Ascending aorta (tissue), 2 donors: ENCODE results near the gene AGPS. TPM values are rescaled to one million over a fixed set of nuclear protein-coding genes. Genes with fewer than 3 reads are reported as not detected.

ENCODE experiments used
- DNase-seq, 2 donors: peaks; one replicate each; pipeline ENCODE4 v3.0.0-alpha.2; 2019; ENCODE audit warnings: low spot score in 2 of 2
- H3K27ac ChIP-seq, 2 donors: fragments of 200-600 bp; sonication (generic); one replicate each; pipeline ENCODE4 v1.5.1; 2016 to 2017; ENCODE audit warnings: mild to moderate bottlenecking in 1 of 2
- H3K27me3 ChIP-seq: fragments of 200-600 bp; sonication (generic); one replicate; pipeline ENCODE4 v1.5.1; 2017
- H3K36me3 ChIP-seq, 2 donors: fragments of 200-600 bp; sonication (generic); one replicate each; pipeline ENCODE4 v1.5.1; 2016
- H3K4me1 ChIP-seq, 2 donors: fragments of 200-600 bp; sonication (generic); one replicate each; pipeline ENCODE4 v1.5.1; 2016 to 2017; ENCODE audit warnings: mild to moderate bottlenecking in 1 of 2
- H3K4me3 ChIP-seq, 2 donors: fragments of 200-600 bp; sonication (generic); one replicate each; pipeline ENCODE4 v1.5.1; 2016 to 2017; ENCODE audit warnings: mild to moderate bottlenecking in 1 of 2
- H3K9me3 ChIP-seq, 2 donors: fragments of 200-600 bp; sonication (generic); one replicate each; pipeline ENCODE4 v1.5.1; 2016
- CTCF ChIP-seq, 3 experiments: fragments of 200-600 bp in 2 of 3; fragments of 450-650 bp in 1 of 3; sonication (generic) in 2 of 3; IDR thresholded peaks; one replicate each; pipeline ENCODE4 v1.5.1; 2016 to 2019; ENCODE audit warnings: antibody characterized with exemption in 3 of 3, mild to moderate bottlenecking in 1 of 3, moderate library complexity in 1 of 3
- intact Hi-C: fragments of 100-400 bp; cut with DNase I; formaldehyde crosslinking; loops from one replicate; pipeline ENCODE4 v1.15.1; 2023
- total RNA-seq: library from RNA; depleted of rRNA; stranded (reverse); fragments of >200 nt; gene quantifications from one replicate; pipeline ENCODE4 v1.1.0, GENCODE V29; 2016

Gene AGPS
- total RNA-seq, 1 donor from 2014 or later, result 15.9 TPM

DNA sequence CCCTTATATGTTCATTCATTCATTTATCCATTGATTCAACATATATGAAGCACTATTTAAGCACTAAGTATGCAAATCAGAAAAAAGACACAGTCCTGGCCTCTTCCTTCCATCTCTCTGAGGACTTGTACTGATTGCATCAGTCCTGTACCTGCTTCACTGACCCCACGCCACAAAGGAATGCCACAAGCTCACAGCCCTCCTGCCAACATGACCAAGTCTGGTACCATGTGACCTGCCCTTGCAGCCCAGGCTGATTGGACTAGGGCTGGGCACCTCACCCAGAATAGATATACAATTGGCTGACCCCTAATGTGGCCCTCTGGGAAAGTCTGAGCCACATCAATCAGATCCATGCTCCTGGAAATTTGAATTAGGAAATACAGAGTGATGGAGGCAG lies 196.6 kb downstream of the AGPS start:
- intact Hi-C loops, result no loop called here
- H3K36me3 ChIP-seq, result no peaks in the 10 kb centered on the region

DNA sequence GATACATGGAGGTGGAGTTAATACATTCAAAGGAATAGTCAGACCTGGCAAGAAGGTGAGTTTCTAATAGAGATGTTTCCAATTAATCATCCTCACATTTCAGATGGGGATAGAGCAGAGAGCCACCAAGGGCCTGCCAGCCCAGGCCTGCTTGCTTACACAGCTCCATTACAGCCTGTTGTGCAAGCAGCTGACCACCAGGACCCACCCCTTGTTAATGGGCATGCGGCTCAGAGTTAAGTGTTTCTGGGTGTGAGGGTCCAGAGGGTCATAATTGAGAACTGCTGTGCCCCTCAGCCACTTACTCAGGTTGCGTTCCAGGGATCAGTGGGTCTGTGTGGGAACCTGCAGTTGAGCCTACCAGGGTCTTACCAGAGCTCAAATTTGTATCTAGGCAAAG lies 199.8 kb downstream of the AGPS start:
- H3K36me3 ChIP-seq, result no peaks in the 10 kb centered on the region
- H3K27ac ChIP-seq, result no peak overlapping the region
- H3K4me3 ChIP-seq, result no peak overlapping the region
- H3K27me3 ChIP-seq, result no peaks in the 10 kb centered on the region
- TF ChIP-seq CTCF (IDR thresholded peaks at IDR 0.05), result no peak
- intact Hi-C loops, result no loop called here
- no peaks in the 10 kb centered on the region for H3K9me3 ChIP-seq
- H3K4me1 ChIP-seq, result no peaks in the 10 kb centered on the region
- no peak for DNase-seq

More for the DNA sequence above, 196.6 kb downstream of the AGPS start:
- Histone ChIP-seq H3K27ac (no peak overlapping the region), H3K4me1 (no peaks in the 10 kb centered on the region), H3K4me3 (no peak overlapping the region), H3K27me3 (no peaks in the 10 kb centered on the region), H3K9me3 (no peaks in the 10 kb centered on the region)
- DNase-seq, result no peak
- no peak for TF ChIP-seq CTCF (IDR thresholded peaks at IDR 0.05)

- H3K9me3 ChIP-seq, result no peaks in the 10 kb centered on the region
- H3K4me1 ChIP-seq, result peaks cover 0 to 2% of the 10 kb centered on the region in 2 donors
- no peaks in the 10 kb centered on the region for H3K27me3 ChIP-seq
- H3K4me3 ChIP-seq, result no peak overlapping the region
- DNase-seq, result no peak
- no peaks in the 10 kb centered on the region for H3K36me3 ChIP-seq
- TF ChIP-seq CTCF (IDR thresholded peaks at IDR 0.05), result no peak
- intact Hi-C loops, result no loop called here
- H3K27ac ChIP-seq, result no peak overlapping the region
These were observed 200.4 kb downstream of the AGPS start for GRCh38 chr2:177592945-177593344.

GRCh38 chr2:177593402-177593801 lies 200.8 kb downstream of the AGPS start:
- Histone ChIP-seq H3K36me3 (no peaks in the 10 kb centered on the region), H3K27me3 (no peaks in the 10 kb centered on the region), H3K27ac (no peak overlapping the region), H3K4me1 (peaks cover 0 to 2% of the 10 kb centered on the region in 2 donors), H3K4me3 (no peak overlapping the region), H3K9me3 (no peaks in the 10 kb centered on the region)
- no peak for TF ChIP-seq CTCF (IDR thresholded peaks at IDR 0.05)
- no peak for DNase-seq
- intact Hi-C loops, result no loop called here

Other genes with a start within 250 kb of the AGPS start
- gene HNRNPA3, start 180.0 kb upstream of the AGPS start, total RNA-seq, result 32.9 TPM
- 99.3 TPM for gene NFE2L2, start 128.0 kb upstream of the AGPS start, total RNA-seq